H1 (cell line): Measurements from ENCODE around the gene CIAO3. TPM values are rescaled to one million over a fixed set of nuclear protein-coding genes. Genes with fewer than 3 reads are reported as not detected.

ENCODE experiments used
- CTCF ChIA-PET: fragments of 300-600 bp; sonication (Branson Sonifier 250); formaldehyde crosslinking; loops from one replicate; lab custom pipeline; 2021; ENCODE audit not compliant: partially characterized antibody; lab: Charles Lee
- POLR2A ChIA-PET: fragments of 300-600 bp; sonication (Branson Sonifier 250); formaldehyde crosslinking; loops from one replicate; lab custom pipeline; 2021; ENCODE audit warnings: inconsistent platforms; ENCODE audit not compliant: partially characterized antibody; lab: Charles Lee
- DNase-seq, 2 experiments: peaks; one replicate each; pipeline versions ENCODE4 v3.0.0 to v3.0.0-alpha.2; 2010 to 2022; ENCODE audit warnings: low spot score in 2 of 2, low read depth in 1 of 2, mixed read lengths in 1 of 2
- FAIRE-seq: peaks from 2 replicates; lab custom pipeline; 2011; peaks lifted over from hg19 to GRCh38; lab: Jason Lieb, UNC
- H2AFZ ChIP-seq: 2 replicates; pipeline ENCODE4 v1.8.1; 2012; ENCODE audit warnings: low read length, inconsistent platforms
- H2AK5ac ChIP-seq: 2 replicates; pipeline ENCODE4 v1.6.1; 2013; ENCODE audit warnings: low read depth, low read length
- H2BK120ac ChIP-seq: replicated peaks from 2 replicates; pipeline ENCODE3; 2013; ENCODE audit warnings: low read depth, low read length, inconsistent platforms
- H2BK12ac ChIP-seq: 2 replicates; pipeline ENCODE4 v1.6.1; 2013; ENCODE audit warnings: low read depth, low read length
- H2BK15ac ChIP-seq: 2 replicates; pipeline ENCODE4 v1.6.1; 2013; ENCODE audit warnings: low read length
- H2BK20ac ChIP-seq: 2 replicates; pipeline ENCODE4 v1.6.1; 2013; ENCODE audit warnings: low read length
- H2BK5ac ChIP-seq: 2 replicates; pipeline ENCODE4 v1.6.1; 2013; ENCODE audit warnings: low read depth, low read length
- H3K14ac ChIP-seq: 2 replicates; pipeline ENCODE4 v1.6.1; 2013; ENCODE audit warnings: inconsistent platforms; ENCODE audit not compliant: insufficient read length
- H3K18ac ChIP-seq: 2 replicates; pipeline ENCODE4 v1.6.1; 2013; ENCODE audit warnings: low read length; ENCODE audit errors: extremely low read depth
- H3K23ac ChIP-seq: 2 replicates; pipeline ENCODE4 v1.6.1; 2013; ENCODE audit warnings: inconsistent platforms; ENCODE audit not compliant: insufficient read length
- H3K23me2 ChIP-seq: 2 replicates; pipeline ENCODE4 v1.6.1; 2013; ENCODE audit warnings: low read depth, low read length
- H3K27ac ChIP-seq: 2 replicates; pipeline ENCODE4 v1.6.1; 2011; ENCODE audit warnings: low read depth, low read length, inconsistent platforms
- H3K27me3 ChIP-seq, 4 experiments: replicated peaks in 1 of 4; 1 replicate in 1 of 4; 2 replicates in 3 of 4; pipeline versions ENCODE4 v1.6.1 to v1.8.1; 2011 to 2013; ENCODE audit warnings: low read length in 3 of 4, mild to moderate bottlenecking in 3 of 4, inconsistent platforms in 2 of 4, mixed read lengths in 2 of 4, moderate library complexity in 1 of 4; ENCODE audit not compliant: control insufficient read depth in 3 of 4, insufficient read depth in 3 of 4; ENCODE audit errors: extremely low read depth in 1 of 4
- H3K36me3 ChIP-seq, 4 experiments: 2 replicates each; pipeline versions ENCODE4 v1.6.1 to v1.8.1; 2011 to 2013; ENCODE audit warnings: mild to moderate bottlenecking in 4 of 4, low read length in 3 of 4, moderate library complexity in 2 of 4, control low read depth in 1 of 4, inconsistent platforms in 1 of 4; ENCODE audit not compliant: insufficient read depth in 4 of 4, control insufficient read depth in 2 of 4
- H3K4ac ChIP-seq: replicated peaks from 2 replicates; pipeline ENCODE3; 2013; ENCODE audit warnings: low read length, low read depth, mixed read lengths, inconsistent platforms; ENCODE audit not compliant: insufficient read length
- H3K4me1 ChIP-seq, 4 experiments: replicated peaks in 1 of 4; 1 replicate in 1 of 4; 2 replicates in 3 of 4; pipeline versions ENCODE4 v1.6.1 to v1.8.1; 2011 to 2013; ENCODE audit warnings: low read length in 3 of 4, inconsistent platforms in 2 of 4, mixed read lengths in 1 of 4; ENCODE audit not compliant: insufficient read depth in 4 of 4, control insufficient read depth in 3 of 4
- H3K4me2 ChIP-seq, 2 experiments: 2 replicates each; pipeline versions ENCODE4 v1.6.1 to v1.8.1; 2011 to 2013; ENCODE audit warnings: low read depth in 2 of 2, low read length in 2 of 2, control low read depth in 1 of 2, inconsistent platforms in 1 of 2, mild to moderate bottlenecking in 1 of 2; ENCODE audit not compliant: insufficient read depth in 1 of 2
- H3K4me3 ChIP-seq, 4 experiments: fragments of 200-600, 300-600 bp in 1 of 4; sonication (generic), shearing (Covaris generic), sonication (Bioruptor Twin) in 1 of 4; 2 replicates each; pipeline versions ENCODE4 v1.5.1 to v1.8.1; 2011 to 2016; ENCODE audit warnings: low read length in 4 of 4, low read depth in 3 of 4, control low read depth in 2 of 4, inconsistent platforms in 2 of 4, mild to moderate bottlenecking in 2 of 4, mixed read lengths in 1 of 4, moderate library complexity in 1 of 4; ENCODE audit not compliant: insufficient read depth in 2 of 4; ENCODE audit errors: extremely low read depth in 1 of 4
- H3K56ac ChIP-seq: replicated peaks from 2 replicates; pipeline ENCODE3; 2013; ENCODE audit warnings: low read depth, mild to moderate bottlenecking, mixed read lengths, low read length, inconsistent platforms; ENCODE audit not compliant: insufficient read length
- H3K79me1 ChIP-seq: 2 replicates; pipeline ENCODE4 v1.6.1; 2013; ENCODE audit warnings: low read depth, low read length, control low read depth
- H3K79me2 ChIP-seq, 2 experiments: 2 replicates each; pipeline versions ENCODE4 v1.6.1 to v1.8.1; 2012 to 2013; ENCODE audit warnings: low read length in 2 of 2, mild to moderate bottlenecking in 2 of 2, inconsistent platforms in 1 of 2; ENCODE audit not compliant: insufficient read depth in 2 of 2, control insufficient read depth in 1 of 2
- H3K9ac ChIP-seq, 4 experiments: replicated peaks in 1 of 4; 1 replicate in 1 of 4; 2 replicates in 3 of 4; pipeline versions ENCODE4 v1.6.1 to v1.8.1; 2011 to 2013; ENCODE audit warnings: low read depth in 3 of 4, low read length in 3 of 4, control low read depth in 2 of 4, mild to moderate bottlenecking in 2 of 4, moderate library complexity in 2 of 4, inconsistent platforms in 1 of 4; ENCODE audit errors: extremely low read depth in 1 of 4
- H3K9me3 ChIP-seq, 2 experiments: 2 replicates each; pipeline versions ENCODE4 v1.6.1 to v1.8.1; 2012 to 2013; ENCODE audit warnings: mild to moderate bottlenecking in 2 of 2, moderate library complexity in 2 of 2, control low read depth in 1 of 2, inconsistent platforms in 1 of 2, low read depth in 1 of 2, low read length in 1 of 2, mixed read lengths in 1 of 2; ENCODE audit not compliant: insufficient read depth in 2 of 2
- H4K20me1 ChIP-seq, 2 experiments: replicated peaks in 1 of 2; 2 replicates each; pipeline versions ENCODE3 to v1.8.1; 2011 to 2013; ENCODE audit warnings: inconsistent platforms in 2 of 2, low read length in 2 of 2, mild to moderate bottlenecking in 1 of 2; ENCODE audit not compliant: insufficient read depth in 2 of 2, control insufficient read depth in 1 of 2
- H4K5ac ChIP-seq: 2 replicates; pipeline ENCODE4 v1.6.1; 2013; ENCODE audit warnings: low read length, low read depth, mixed read lengths, inconsistent platforms; ENCODE audit not compliant: insufficient read length
- H4K8ac ChIP-seq: 2 replicates; pipeline ENCODE4 v1.8.0; 2013; ENCODE audit warnings: mild to moderate bottlenecking, moderate library complexity, low read length, inconsistent platforms; ENCODE audit not compliant: insufficient read depth; ENCODE audit errors: extremely low read depth
- H4K91ac ChIP-seq: replicated peaks from 2 replicates; pipeline ENCODE3; 2013; ENCODE audit warnings: low read length, mixed read lengths, inconsistent platforms; ENCODE audit not compliant: insufficient read length
- ASH2L ChIP-seq: fragments of 200-600, 300-600 bp; sonication (generic); IDR thresholded peaks from one replicate; pipeline ENCODE4 v1.7.1; 2017; ENCODE audit warnings: low read length
- JUND ChIP-seq: IDR thresholded peaks from 2 replicates; pipeline ENCODE4 v1.6.1; 2011; ENCODE audit warnings: mild to moderate bottlenecking, improper control_type of control experiment, low read length
- MAFK ChIP-seq: IDR thresholded peaks from 2 replicates; pipeline ENCODE4 v1.6.1; 2012; ENCODE audit warnings: low read depth, mild to moderate bottlenecking, improper control_type of control experiment, low read length
- PHF8 ChIP-seq: fragments of 200-600 bp; sonication (generic); conservative IDR thresholded peaks from 2 replicates; pipeline ENCODE4 v1.7.1; 2012; ENCODE audit warnings: low read depth, mild to moderate bottlenecking, inconsistent platforms, low read length, moderate library complexity
- RXRA ChIP-seq: IDR thresholded peaks from 2 replicates; pipeline ENCODE4 v1.6.1; 2011; ENCODE audit warnings: low read depth, mild to moderate bottlenecking, low read length, moderate library complexity; ENCODE audit not compliant: insufficient read depth
- SP2 ChIP-seq: IDR thresholded peaks from 2 replicates; pipeline ENCODE4 v1.6.1; 2012; ENCODE audit warnings: mild to moderate bottlenecking, low read length, inconsistent platforms
- TAF1 ChIP-seq: IDR thresholded peaks from 2 replicates; pipeline ENCODE4 v1.6.1; 2011; ENCODE audit warnings: mild to moderate bottlenecking, low read depth, low read length
- WGBS, 2 experiments: shearing (Covaris generic) in 1 of 2; methylation state at CpG; one replicate each; pipeline versions ENCODE4 v1.1.6 to v1.1.7; 2013 to 2015; ENCODE audit warnings: low lambda C conversion rate in 2 of 2, mixed read lengths in 2 of 2, inconsistent platforms in 1 of 2, low coverage in 1 of 2, missing lambda C conversion rate in 1 of 2; ENCODE audit not compliant: insufficient replicate concordance in 2 of 2, insufficient coverage in 1 of 2, insufficient read length in 1 of 2; ENCODE audit errors: extremely low coverage in 1 of 2, missing lambda C conversion rate in 1 of 2; 5-methylcytosine and 5-hydroxymethylcytosine counted together
- polyA plus RNA-seq, 7 experiments: library from polyadenylated mRNA; depleted of rRNA in 3 of 7; stranded (reverse) in 5 of 7; unstranded in 2 of 7; fragments of >200 nt in 5 of 7; fragments of 200-250 nt in 2 of 7; gene quantifications; 1 replicate in 5 of 7; 2 replicates in 1 of 7; 4 replicates in 1 of 7; pipeline versions ENCODE4 v1.2.1 to v1.2.3, GENCODE V29; 2011 to 2013; ENCODE audit warnings: missing spikeins in 2 of 7, mixed read lengths in 2 of 7
- total RNA-seq: library from RNA; stranded (reverse); fragmentation: NEBNext Ultra II Directional; extraction: Animal tissue kit (Norgen Biotek cat#: 25700); gene quantifications from 2 replicates; pipeline ENCODE4 v1.2.1, GENCODE V29; 2021
- TF ChIP-seq, protein P1 (sequence below): IDR thresholded peaks from 2 replicates; pipeline ENCODE4 v1.6.1; 2012; ENCODE audit warnings: low read length, inconsistent platforms

Gene CIAO3
- total and polyA plus RNA-seq, 2 of the 8 experiments (the other 6 are each of a cell fraction or from before 2014, with no cell fraction given): 20.0 to 20.4 TPM

DNA sequence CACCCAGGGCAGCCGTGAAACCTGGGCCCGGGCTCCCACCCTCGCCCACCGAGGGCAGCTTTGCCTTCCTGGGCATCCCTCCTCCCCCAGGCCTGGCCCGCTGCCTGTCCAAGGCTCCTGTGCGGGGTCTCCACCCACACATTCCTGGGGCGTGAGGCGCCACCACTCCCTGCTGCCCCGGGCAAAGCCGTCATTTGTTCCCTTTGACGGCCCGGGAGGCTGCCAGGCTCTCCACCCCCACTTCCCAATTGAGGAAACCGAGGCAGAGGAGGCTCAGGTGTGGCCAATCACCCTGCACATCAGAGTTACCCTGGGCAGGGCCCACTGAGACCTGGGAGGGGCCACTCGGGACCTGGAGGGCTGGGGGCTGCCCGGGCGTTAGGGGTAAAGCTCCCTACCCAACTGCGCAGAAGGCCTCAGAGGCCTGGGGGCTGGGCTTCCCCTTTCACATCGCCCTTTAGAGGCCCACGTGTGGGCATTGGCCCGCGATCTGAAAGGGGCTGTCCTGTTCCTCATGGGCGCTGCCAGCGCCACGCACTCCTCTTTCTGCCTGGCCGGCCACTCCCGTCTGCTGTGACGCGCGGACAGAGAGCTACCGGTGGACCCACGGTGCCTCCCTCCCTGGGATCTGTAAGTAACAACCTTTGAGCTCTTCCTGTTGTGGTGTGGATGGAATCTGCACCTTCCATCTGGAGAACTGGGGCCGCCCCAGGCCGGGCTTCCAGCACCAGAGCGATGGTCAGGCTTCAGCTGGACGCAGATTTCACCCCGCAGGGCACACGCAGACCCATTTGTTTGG lies 19.9 kb upstream of the CIAO3 start, which contains the start of gene MSLN:
TSS of gene MSLN (plus strand) at position 190 of the 799 bp plus-strand sequence. CDS start 1,947 bp downstream, outside the sequence.
- no peak within 1 kb of the TSS for H2BK120ac ChIP-seq
- no peaks in the 10 kb centered on the region for H3K79me1 ChIP-seq
- H4K8ac ChIP-seq: peak within 1 kb of the TSS; percentile 75; the same call in 1 of the 2 replicates
- no peak within 1 kb of the TSS for H3K23ac ChIP-seq
- H3K4me3 ChIP-seq: no peak within 1 kb of the TSS
- H3K4me2 ChIP-seq: no peak within 1 kb of the TSS
- no peak within 1 kb of the TSS for H3K4ac ChIP-seq
- no peak within 1 kb of the TSS for H4K91ac ChIP-seq
- H2BK12ac ChIP-seq: no peak within 1 kb of the TSS
- H2AFZ ChIP-seq: no peak within 1 kb of the TSS
- H3K27me3 ChIP-seq: no peaks in the 10 kb centered on the region
- H3K27ac ChIP-seq: no peak within 1 kb of the TSS
- no peak within 1 kb of the TSS for H2BK15ac ChIP-seq
- 89% methylated on average over 36 of the region's 37 CpGs; no CpG with 5 or more reads in 1 of the 2 experiments for WGBS, 2 experiments
- H3K56ac ChIP-seq: no peak within 1 kb of the TSS
- H3K4me1 ChIP-seq: peaks cover 0 to 2% (median 0%) of the 10 kb centered on the region in 4 experiments; a peak in 1 of 7 replicates
- H4K5ac ChIP-seq: no peak within 1 kb of the TSS
- ChIA-PET CTCF (interaction anchor here (0.7 to 5.0 kb wide), 15 partner anchors 9 to 66 kb away, joined by 3 to 38 read pairs (median 5); partner anchors contain the start of gene CIAO3), POLR2A (interaction anchor here (0.6 to 2.9 kb wide), 10 partner anchors 8 to 176 kb away, joined by 3 to 9 read pairs (median 6); partner anchors contain the start of genes ANTKMT and CIAO3)
- H3K9me3 ChIP-seq: 0 out of 4 replicates have a peak, but pooled peaks cover 0 to 3% of the 10 kb centered on the region in 2 experiments
- no peak within 1 kb of the TSS; the same call in 1 of the 2 replicates for H3K18ac ChIP-seq
- no peaks in the 10 kb centered on the region for H3K36me3 ChIP-seq
- no peak within 1 kb of the TSS for H2BK5ac ChIP-seq
- DNase-seq: no peak
- no peak for TF ChIP-seq JUND
- TF ChIP-seq MAFK: no peak
- TF ChIP-seq RXRA: no peak
- TF ChIP-seq ASH2L: no peak
- no peak for TF ChIP-seq PHF8
- no peak for TF ChIP-seq TAF1
- TF ChIP-seq, protein P1, sequence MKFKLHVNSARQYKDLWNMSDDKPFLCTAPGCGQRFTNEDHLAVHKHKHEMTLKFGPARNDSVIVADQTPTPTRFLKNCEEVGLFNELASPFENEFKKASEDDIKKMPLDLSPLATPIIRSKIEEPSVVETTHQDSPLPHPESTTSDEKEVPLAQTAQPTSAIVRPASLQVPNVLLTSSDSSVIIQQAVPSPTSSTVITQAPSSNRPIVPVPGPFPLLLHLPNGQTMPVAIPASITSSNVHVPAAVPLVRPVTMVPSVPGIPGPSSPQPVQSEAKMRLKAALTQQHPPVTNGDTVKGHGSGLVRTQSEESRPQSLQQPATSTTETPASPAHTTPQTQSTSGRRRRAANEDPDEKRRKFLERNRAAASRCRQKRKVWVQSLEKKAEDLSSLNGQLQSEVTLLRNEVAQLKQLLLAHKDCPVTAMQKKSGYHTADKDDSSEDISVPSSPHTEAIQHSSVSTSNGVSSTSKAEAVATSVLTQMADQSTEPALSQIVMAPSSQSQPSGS: no peak
- TF ChIP-seq SP2: no peak
- H4K20me1 ChIP-seq: no peaks in the 10 kb centered on the region
- no peak within 1 kb of the TSS for H3K9ac ChIP-seq
- H3K79me2 ChIP-seq: no peaks in the 10 kb centered on the region
- no peak for FAIRE-seq
- 0 out of 2 replicates have a peak within 1 kb of the TSS, but pooled peaks have one; percentile 1 for H2AK5ac ChIP-seq
- H3K23me2 ChIP-seq: no peaks in the 10 kb centered on the region
- H3K14ac ChIP-seq: no peak within 1 kb of the TSS
- H2BK20ac ChIP-seq: no peak within 1 kb of the TSS
